ENCODE measurements around the gene POLR2E.
A peak's percentile ranks its signal among the peaks of the same experiment; 100 is the strongest.

POLR2E gene

DNA sequence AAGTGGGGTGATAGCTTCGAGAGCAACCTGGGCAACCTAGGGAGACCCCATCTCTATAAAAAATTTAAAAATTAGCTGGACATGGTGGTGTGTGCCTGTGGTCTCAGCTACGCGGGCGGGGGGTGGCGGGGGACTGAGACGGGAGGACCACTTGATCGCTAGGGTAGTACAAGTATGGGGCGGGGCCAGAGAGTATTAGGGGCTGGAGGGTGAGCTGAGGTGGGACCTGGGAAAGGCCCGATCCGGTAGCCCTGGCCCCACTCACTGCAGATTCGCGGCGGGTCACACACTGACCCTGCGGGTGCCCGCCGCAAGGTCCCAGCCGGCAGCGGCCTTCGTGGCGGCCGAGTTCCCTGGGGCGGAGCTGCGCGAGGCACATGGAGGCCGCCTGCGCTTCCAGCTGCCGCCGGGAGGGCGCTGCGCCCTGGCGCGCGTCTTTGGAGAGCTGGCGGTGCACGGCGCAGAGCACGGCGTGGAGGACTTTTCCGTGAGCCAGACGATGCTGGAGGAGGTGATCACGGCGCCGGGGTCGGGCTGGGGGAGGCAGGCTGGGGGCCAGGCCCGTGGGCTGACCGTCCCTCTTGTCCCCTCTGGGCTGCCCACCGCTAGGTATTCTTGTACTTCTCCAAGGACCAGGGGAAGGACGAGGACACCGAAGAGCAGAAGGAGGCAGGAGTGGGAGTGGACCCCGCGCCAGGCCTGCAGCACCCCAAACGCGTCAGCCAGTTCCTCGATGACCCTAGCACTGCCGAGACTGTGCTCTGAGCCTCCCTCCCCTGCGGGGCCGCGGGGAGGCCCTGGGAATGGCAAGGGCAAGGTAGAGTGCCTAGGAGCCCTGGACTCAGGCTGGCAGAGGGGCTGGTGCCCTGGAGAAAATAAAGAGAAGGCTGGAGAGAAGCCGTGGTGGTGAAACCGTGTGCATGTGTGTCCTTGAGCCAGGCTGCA is 30.2 kb downstream of the POLR2E start:
- H3K27ac ChIP-seq, result no peak overlapping the region
- peak overlapping the region; percentile 40 for H3K4me3 ChIP-seq
- TF ChIP-seq, protein P1, sequence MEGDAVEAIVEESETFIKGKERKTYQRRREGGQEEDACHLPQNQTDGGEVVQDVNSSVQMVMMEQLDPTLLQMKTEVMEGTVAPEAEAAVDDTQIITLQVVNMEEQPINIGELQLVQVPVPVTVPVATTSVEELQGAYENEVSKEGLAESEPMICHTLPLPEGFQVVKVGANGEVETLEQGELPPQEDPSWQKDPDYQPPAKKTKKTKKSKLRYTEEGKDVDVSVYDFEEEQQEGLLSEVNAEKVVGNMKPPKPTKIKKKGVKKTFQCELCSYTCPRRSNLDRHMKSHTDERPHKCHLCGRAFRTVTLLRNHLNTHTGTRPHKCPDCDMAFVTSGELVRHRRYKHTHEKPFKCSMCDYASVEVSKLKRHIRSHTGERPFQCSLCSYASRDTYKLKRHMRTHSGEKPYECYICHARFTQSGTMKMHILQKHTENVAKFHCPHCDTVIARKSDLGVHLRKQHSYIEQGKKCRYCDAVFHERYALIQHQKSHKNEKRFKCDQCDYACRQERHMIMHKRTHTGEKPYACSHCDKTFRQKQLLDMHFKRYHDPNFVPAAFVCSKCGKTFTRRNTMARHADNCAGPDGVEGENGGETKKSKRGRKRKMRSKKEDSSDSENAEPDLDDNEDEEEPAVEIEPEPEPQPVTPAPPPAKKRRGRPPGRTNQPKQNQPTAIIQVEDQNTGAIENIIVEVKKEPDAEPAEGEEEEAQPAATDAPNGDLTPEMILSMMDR (IDR thresholded peaks at IDR 0.05), result peak; percentile 83
- DNase-seq (ENCODE audit: low spot score), result no peak

DNA sequence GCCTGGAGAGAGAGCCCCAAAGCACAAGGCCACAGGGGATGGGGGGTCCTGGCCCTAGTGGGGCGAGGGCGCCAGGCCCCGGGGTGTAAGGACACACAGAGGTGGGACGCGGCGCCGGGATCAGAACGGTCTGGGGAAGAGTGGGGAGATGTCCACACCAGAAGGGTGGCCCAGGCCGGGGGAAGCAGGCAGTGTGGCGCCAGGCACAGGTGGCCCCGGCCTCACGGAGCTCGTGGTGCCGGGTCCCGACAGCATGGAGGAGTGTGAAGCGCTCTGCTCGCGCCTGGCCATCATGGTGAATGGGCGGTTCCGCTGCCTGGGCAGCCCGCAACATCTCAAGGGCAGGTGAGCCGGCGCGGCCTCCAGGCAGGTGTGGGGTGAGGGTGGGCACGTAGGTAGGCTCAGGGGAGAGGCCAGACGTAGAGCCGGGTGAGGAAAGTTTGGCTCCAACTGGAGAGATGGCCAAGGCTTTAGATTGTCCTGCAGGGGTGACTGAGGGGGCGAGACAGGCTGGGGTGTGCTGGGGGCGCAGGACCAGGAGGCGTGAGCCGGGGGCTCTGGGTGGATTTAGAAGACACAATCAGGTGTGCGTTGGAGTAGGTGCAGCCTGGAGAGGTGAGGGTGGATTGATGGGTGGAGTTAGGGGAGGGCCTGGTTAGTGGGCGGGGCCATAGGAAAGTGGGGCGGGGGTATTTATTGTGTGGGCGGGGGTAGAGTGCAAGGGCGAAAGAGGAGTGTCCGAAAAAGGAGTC is 31.1 kb downstream of the POLR2E start:
- TF ChIP-seq, protein P1 (IDR thresholded peaks at IDR 0.05), result no peak

DNA sequence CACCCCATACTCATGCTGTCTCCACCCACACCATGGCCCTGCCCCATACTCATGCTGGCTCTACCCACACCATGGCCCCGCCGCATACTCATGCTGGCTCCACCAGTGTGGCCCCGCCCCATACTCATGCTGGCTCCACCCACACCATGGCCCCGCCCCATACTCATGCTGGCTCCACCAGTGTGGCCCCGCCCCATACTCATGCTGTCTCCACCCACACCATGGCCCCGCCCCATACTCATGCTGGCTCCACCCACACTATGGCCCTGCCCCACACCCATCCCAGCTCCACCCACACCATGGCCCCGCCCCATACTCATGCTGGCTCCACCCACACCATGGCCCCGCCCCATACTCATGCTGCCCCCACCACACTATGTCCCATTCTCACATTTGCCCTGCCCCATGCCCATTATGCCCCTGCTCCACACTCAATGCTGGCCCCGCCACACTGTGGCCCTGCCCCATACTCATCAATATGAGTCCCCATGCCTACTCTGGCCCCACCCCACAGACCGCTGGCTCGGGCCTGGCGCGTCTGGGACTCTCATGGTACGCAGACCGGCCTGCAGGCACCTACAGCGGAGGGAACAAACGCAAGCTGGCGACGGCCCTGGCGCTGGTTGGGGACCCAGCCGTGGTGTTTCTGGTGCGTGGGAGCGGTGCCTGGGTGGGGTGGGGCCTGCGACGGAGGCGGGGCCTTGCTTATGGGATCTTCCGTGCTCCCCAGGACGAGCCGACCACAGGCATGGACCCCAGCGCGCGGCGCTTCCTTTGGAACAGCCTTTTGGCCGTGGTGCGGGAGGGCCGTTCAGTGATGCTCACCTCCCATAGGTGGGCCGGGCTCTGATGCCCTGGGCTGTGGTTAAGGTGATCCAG is 31.9 kb downstream of the POLR2E start:
- Histone ChIP-seq H3K27ac (no peak overlapping the region), H3K4me3 (no peak overlapping the region)
- TF ChIP-seq, protein P1 (IDR thresholded peaks at IDR 0.05), result no peak
- no peak for DNase-seq (ENCODE audit: low spot score)

More for the DNA sequence above, 31.1 kb downstream of the POLR2E start:
- Histone ChIP-seq H3K4me3 (no peak overlapping the region), H3K27ac (no peak overlapping the region)
- DNase-seq (ENCODE audit: low spot score), result no peak

DNA sequence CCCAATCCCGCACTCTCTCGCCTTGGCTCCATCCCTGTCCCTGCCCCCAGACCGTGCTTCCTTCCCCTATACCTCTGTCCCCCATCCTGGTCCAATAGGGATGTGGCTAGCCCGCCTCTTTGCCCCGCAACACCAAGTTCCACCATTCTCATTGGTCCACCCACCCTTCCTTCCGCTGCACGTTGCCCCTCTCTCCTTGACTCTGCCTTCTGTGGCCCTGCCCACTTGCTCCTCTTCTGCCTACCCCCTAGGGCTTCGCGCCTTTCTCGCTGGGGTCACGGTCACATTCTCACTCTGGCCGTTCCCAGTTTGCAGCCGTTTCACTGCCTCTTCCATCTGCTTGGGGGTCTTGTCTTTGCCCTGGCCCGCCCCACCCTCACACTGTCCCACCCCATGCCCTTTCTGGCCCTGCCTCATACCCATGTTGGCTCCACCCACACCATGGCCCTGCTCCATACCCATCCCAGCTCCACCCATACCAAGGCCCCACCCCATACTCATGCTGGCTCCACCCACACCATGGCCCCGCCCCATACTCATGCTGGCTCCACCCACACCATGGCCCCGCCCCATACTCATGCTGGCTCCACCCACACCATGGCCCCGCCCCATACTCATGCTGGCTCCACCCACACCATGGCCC is 32.7 kb downstream of the POLR2E start:
- H3K27ac ChIP-seq, result no peak overlapping the region
- H3K4me3 ChIP-seq, result no peak overlapping the region
- no peak for DNase-seq (ENCODE audit: low spot score)
- TF ChIP-seq, protein P1 (IDR thresholded peaks at IDR 0.05), result no peak

DNA sequence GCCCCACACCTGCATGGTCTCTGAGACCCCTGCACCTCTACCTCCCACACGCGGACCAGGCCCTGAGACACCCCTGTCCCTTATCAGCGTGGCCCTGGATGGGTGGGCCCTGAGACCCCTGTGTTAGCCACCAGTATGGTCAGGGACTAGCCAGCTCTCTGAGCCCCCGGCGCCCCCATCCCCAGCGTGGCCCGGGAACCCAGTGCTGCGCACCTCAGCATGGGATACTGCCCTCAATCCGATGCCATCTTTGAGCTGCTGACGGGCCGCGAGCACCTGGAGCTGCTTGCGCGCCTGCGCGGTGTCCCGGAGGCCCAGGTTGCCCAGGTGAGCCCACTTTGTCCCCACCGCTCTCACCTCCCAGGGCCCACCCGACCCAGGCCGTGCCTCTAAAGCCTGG is 33.2 kb downstream of the POLR2E start:
- TF ChIP-seq, protein P1 (IDR thresholded peaks at IDR 0.05), result no peak
- H3K4me3 ChIP-seq, result no peak overlapping the region
- no peak for DNase-seq (ENCODE audit: low spot score)
- H3K27ac ChIP-seq, result no peak overlapping the region

DNA sequence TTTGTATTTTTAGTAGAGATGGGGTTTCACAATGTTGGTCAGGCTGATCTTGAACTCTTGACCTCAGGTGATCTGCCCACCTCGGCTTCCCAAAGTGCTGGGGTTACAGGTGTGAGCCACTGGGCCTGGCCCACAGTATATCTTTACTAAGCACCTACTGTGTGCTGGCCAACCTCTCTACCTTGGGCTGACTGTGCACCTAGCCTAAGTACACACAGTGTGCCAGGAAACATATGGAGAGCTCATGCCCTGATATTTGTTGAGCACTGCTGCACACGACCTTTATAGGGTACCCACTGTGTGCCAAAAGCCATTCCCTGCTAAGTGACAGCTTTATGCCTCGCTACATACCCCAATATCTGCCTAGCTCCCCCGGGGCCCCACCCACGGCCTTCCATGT is 34.5 kb downstream of the POLR2E start:
- no peak for DNase-seq (ENCODE audit: low spot score)
- no peak overlapping the region for H3K4me3 ChIP-seq
- TF ChIP-seq, protein P1 (IDR thresholded peaks at IDR 0.05), result no peak
- H3K27ac ChIP-seq, result no peak overlapping the region

All from coronary artery (tissue), 2 donors.